Fibroblast of lung (primary cell): Measurements from ENCODE around the gene ARHGAP6.

Source experiments
- CTCF ChIP-seq, 2 donors: IDR thresholded peaks in 1 of 2; conservative IDR thresholded peaks in 1 of 2; 1 replicate in 1 of 2; 2 replicates in 1 of 2; pipeline ENCODE4 v1.5.1; 2011 to 2012; ENCODE audit warnings: low read length in 2 of 2, control low read depth in 1 of 2, inconsistent platforms in 1 of 2, low read depth in 1 of 2, mild to moderate bottlenecking in 1 of 2
- EZH2 ChIP-seq: IDR thresholded peaks from 2 replicates; pipeline ENCODE4 v1.5.1; 2012; ENCODE audit warnings: low read length, control low read depth, mild to moderate bottlenecking; ENCODE audit errors: missing control alignments

- TF ChIP-seq EZH2 (no peak), CTCF (conservative IDR thresholded peaks at IDR 0.05 in 1 of 2, IDR thresholded peaks at IDR 0.05 in 1 of 2; ENCODE audit: low read depth in 1 of 2, low read length in 2 of 2) (no peak)
Measured at GRCh38 chrX:11138498-11139390, 527.0 kb downstream of the ARHGAP6 start.
